DOHH2 (cell line): ENCODE data around the gene MARK4.

Experiments
- EZH2phosphoT487 ChIP-seq: fragments of 200-600 bp; sonication (generic); IDR thresholded peaks from 2 replicates; pipeline ENCODE4 v1.6.1; 2017; ENCODE audit warnings: borderline replicate concordance, mild to moderate bottlenecking, antibody characterized with exemption, low read length, moderate library complexity, mixed read lengths
- TF ChIP-seq, protein P1 (sequence below): fragments of 200-600 bp; sonication (generic); IDR thresholded peaks from one replicate; pipeline ENCODE4 v1.5.1; 2014; ENCODE audit warnings: antibody characterized with exemption, mild to moderate bottlenecking, low read depth, low read length; ENCODE audit not compliant: poor library complexity, severe bottlenecking

DNA sequence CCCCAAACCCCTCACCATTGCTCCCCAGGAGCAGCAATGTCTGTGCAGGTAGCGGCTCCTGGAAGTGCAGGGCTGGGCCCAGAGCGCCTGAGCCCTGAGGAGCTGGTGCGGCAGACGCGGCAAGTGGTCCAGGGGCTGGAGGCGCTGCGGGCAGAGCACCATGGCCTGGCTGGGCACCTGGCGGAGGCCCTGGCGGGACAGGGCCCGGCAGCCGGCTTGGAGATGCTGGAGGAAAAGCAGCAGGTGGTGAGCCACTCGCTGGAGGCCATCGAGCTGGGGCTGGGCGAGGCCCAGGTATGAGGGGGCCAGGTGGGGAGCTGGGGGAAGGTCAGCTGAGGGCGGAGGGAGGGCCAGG lies 94.4 kb downstream of the MARK4 start:
- TF ChIP-seq, protein P1, sequence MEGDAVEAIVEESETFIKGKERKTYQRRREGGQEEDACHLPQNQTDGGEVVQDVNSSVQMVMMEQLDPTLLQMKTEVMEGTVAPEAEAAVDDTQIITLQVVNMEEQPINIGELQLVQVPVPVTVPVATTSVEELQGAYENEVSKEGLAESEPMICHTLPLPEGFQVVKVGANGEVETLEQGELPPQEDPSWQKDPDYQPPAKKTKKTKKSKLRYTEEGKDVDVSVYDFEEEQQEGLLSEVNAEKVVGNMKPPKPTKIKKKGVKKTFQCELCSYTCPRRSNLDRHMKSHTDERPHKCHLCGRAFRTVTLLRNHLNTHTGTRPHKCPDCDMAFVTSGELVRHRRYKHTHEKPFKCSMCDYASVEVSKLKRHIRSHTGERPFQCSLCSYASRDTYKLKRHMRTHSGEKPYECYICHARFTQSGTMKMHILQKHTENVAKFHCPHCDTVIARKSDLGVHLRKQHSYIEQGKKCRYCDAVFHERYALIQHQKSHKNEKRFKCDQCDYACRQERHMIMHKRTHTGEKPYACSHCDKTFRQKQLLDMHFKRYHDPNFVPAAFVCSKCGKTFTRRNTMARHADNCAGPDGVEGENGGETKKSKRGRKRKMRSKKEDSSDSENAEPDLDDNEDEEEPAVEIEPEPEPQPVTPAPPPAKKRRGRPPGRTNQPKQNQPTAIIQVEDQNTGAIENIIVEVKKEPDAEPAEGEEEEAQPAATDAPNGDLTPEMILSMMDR: no peak
- no peak for TF ChIP-seq EZH2phosphoT487
